Measurements from ENCODE around the gene RMND1.

RMND1 gene

DNA sequence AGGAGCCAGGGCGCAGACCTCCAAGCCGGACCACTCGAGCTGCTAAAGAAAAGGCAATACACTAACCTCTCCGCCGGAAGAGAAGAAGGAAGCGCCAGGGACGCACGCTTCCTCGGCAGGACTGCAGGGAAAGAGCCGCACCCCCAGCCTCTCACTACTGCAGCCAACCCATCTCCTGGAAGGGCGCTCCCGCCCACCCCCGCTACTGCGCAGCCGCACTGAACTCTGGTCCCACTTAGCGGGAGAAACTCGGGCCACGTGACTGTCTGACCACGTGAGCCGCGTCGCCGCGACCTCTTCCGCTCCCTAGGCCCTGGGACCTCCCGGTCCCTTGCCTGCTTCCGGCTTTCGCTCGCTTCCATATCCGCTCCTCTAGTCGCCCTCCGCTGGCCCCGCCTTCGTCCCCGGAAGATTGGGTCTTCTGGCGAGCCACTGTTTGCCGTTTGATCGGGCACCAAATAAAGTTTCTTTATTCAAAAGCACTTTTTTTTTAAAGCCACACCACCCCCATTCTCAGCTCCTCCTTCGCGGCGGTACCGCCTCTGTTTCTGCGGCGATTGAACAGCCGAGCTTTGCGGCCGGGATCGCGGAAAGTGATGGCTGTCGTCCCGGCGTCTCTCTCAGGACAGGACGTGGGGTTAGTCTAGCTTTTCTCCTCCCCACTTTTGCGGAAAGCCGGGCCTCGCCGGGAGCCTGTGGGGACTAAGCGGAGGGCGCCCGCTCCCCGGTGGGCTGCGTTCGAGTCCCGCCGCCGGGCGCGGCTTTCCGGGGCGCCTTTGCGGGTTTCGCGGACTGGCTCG is at the start of gene RMND1:
Gene RMND1 (minus strand): TSS at position 177 of the 800 bp plus-strand sequence. CDS start 6,315 bp downstream, outside the sequence.
- in situ Hi-C loops (cut with MboI; ENCODE audit: low sequenced_read_pairs) = loop anchor here (25.0 kb wide), 1 partner anchor 1535 kb away; the partner anchor contains the start of gene FBXO5
- peak; percentile 99 to 100 for DNase-seq (ENCODE audit: low spot score in 2 of 2)
- Histone ChIP-seq H3K27me3 (ENCODE audit: low read depth) (no peaks in the 10 kb centered on the region), H3K4me1 (peaks cover 29% of the 10 kb centered on the region), H3K9me3 (no peaks in the 10 kb centered on the region), H3K36me3 (replicated peaks) (peaks cover 6% of the 10 kb centered on the region; the same call in 1 of the 2 replicates), H3K4me3 (peak within 1 kb of the TSS; percentile 86)

DNA sequence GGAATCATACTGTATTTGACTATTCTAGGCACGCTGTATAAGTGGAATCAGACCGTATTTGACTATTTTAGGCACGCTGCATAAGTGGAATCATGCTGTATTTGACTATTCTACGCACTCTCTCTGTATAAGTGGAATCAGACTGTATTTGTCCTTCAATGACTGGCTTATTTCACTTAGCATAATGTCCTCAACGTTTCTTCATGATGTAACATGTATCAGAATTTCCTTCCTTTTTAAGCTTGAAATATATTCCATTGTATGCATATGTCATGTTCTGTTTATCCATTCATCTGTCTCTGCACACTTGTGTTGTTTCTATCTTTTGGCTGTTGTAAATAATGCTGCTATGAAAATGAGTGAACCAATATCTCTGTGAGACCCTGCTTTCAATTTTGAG is 47.6 kb upstream of the RMND1 start:
- Histone ChIP-seq H3K4me3 (no peak overlapping the region), H3K4me1 (no peaks in the 10 kb centered on the region), H3K9me3 (no peaks in the 10 kb centered on the region), H3K27me3 (ENCODE audit: low read depth) (no peaks in the 10 kb centered on the region), H3K36me3 (replicated peaks) (no peaks in the 10 kb centered on the region)
- no peak for DNase-seq (ENCODE audit: low spot score in 2 of 2)
- in situ Hi-C loops (cut with MboI; ENCODE audit: low sequenced_read_pairs) = no loop called here

GRCh38 chr6:151498327-151498726 is 46.4 kb upstream of the RMND1 start:
- no peak overlapping the region for H3K4me3 ChIP-seq
- H3K36me3 ChIP-seq (replicated peaks) = no peaks in the 10 kb centered on the region
- in situ Hi-C loops (cut with MboI; ENCODE audit: low sequenced_read_pairs) = no loop called here
- peaks cover 4% of the 10 kb centered on the region for H3K4me1 ChIP-seq
- H3K9me3 ChIP-seq = no peaks in the 10 kb centered on the region
- no peak for DNase-seq (ENCODE audit: low spot score in 2 of 2)
- H3K27me3 ChIP-seq (ENCODE audit: low read depth) = no peaks in the 10 kb centered on the region

DNA sequence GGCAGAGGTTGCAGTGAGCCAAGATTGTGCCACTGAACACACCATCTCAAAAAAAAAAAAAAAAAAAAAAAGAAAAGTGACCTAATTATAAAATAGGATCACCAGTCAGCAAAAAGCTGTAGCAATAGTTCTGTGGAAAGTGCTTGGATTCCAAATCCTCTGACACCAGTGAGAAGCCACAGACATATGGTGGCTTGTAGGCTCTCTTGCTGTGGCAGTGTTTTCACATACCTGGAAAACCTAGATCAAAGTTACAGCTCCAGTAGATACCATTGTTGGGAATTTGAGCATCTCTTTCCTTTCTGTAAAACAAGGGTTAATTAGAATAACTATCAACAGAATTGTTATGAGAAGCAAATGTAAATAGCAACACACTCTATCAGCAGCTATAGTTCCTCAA is 46.0 kb upstream of the RMND1 start:
- no peaks in the 10 kb centered on the region for H3K27me3 ChIP-seq (ENCODE audit: low read depth)
- DNase-seq (ENCODE audit: low spot score in 2 of 2) = no peak
- peaks cover 8% of the 10 kb centered on the region for H3K4me1 ChIP-seq
- in situ Hi-C loops (cut with MboI; ENCODE audit: low sequenced_read_pairs) = no loop called here
- H3K4me3 ChIP-seq = no peak overlapping the region
- no peaks in the 10 kb centered on the region for H3K36me3 ChIP-seq (replicated peaks)
- no peaks in the 10 kb centered on the region for H3K9me3 ChIP-seq

DNA sequence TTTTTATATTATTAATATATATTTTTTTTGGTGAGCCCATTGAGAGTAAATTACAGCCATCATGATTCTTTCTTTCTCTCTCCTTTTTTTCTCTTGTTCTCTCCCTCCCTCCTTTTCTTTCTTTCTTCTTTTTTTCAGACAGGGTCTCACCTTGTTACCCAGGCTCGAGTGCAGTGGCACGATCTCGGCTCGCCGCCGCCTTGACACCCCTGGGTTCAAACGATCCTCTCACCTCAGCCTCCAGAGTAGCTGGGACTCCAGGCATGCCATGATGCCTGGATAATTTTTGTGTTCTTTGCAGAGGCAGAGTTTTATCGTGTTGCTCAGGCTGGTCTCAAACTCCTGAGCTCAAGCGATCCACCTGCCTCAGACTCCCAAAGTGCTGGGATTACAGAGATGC is 43.5 kb upstream of the RMND1 start:
- Histone ChIP-seq H3K4me1 (peaks cover 8% of the 10 kb centered on the region), H3K36me3 (replicated peaks) (no peaks in the 10 kb centered on the region), H3K9me3 (no peaks in the 10 kb centered on the region), H3K27me3 (ENCODE audit: low read depth) (no peaks in the 10 kb centered on the region), H3K4me3 (no peak overlapping the region)
- DNase-seq (ENCODE audit: low spot score in 2 of 2) = no peak
- in situ Hi-C loops (cut with MboI; ENCODE audit: low sequenced_read_pairs) = no loop called here

DNA sequence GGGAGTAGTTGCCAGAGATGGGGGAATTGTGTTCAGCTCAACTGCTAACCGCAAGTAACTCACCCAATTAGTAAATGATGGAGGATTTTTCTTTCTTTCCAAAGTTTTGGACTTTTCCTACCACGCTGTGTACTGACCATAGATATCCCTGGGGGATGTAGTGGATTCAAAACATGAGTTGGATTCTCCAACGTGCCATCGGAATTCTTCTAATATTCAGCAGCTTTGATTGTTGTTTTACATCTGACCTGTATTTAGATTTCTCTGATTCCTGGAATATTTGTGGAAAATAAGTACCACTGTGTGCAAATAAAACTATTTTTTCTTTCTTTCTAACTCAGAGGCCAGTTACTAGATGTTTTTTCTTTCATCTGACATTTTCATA is 43.0 kb upstream of the RMND1 start:
- H3K9me3 ChIP-seq = no peaks in the 10 kb centered on the region
- H3K27me3 ChIP-seq (ENCODE audit: low read depth) = no peaks in the 10 kb centered on the region
- no peak overlapping the region for H3K4me3 ChIP-seq
- H3K36me3 ChIP-seq (replicated peaks) = no peaks in the 10 kb centered on the region
- H3K4me1 ChIP-seq = peaks cover 8% of the 10 kb centered on the region
- in situ Hi-C loops (cut with MboI; ENCODE audit: low sequenced_read_pairs) = no loop called here
- DNase-seq (ENCODE audit: low spot score in 2 of 2) = no peak

- in situ Hi-C loops (cut with MboI; ENCODE audit: low sequenced_read_pairs) = no loop called here
- Histone ChIP-seq H3K27me3 (ENCODE audit: low read depth) (no peaks in the 10 kb centered on the region), H3K9me3 (no peaks in the 10 kb centered on the region), H3K4me3 (peak overlapping the region; percentile 36), H3K36me3 (replicated peaks) (no peaks in the 10 kb centered on the region), H3K4me1 (peaks cover 8% of the 10 kb centered on the region)
- DNase-seq (ENCODE audit: low spot score in 2 of 2) = peak in 1 of 2 experiments; percentile 31
Observed at GRCh38 chr6:151494235-151494935, 42.5 kb upstream of the RMND1 start.

- in situ Hi-C loops (cut with MboI; ENCODE audit: low sequenced_read_pairs) = no loop called here
- Histone ChIP-seq H3K36me3 (replicated peaks) (no peaks in the 10 kb centered on the region), H3K9me3 (no peaks in the 10 kb centered on the region), H3K27me3 (ENCODE audit: low read depth) (no peaks in the 10 kb centered on the region), H3K4me1 (peaks cover 8% of the 10 kb centered on the region), H3K4me3 (peak within 1 kb of the TSS; percentile 36)
- DNase-seq (ENCODE audit: low spot score in 2 of 2) = peak; percentile 24 to 60
Observed at GRCh38 chr6:151493804-151494234, 41.9 kb upstream of the RMND1 start, which contains the start of gene CCDC170. Gene CCDC170, plus strand, starts transcription at chr6:151494017. Its CDS starts 112 bp downstream, at chr6:151494129.

DNA sequence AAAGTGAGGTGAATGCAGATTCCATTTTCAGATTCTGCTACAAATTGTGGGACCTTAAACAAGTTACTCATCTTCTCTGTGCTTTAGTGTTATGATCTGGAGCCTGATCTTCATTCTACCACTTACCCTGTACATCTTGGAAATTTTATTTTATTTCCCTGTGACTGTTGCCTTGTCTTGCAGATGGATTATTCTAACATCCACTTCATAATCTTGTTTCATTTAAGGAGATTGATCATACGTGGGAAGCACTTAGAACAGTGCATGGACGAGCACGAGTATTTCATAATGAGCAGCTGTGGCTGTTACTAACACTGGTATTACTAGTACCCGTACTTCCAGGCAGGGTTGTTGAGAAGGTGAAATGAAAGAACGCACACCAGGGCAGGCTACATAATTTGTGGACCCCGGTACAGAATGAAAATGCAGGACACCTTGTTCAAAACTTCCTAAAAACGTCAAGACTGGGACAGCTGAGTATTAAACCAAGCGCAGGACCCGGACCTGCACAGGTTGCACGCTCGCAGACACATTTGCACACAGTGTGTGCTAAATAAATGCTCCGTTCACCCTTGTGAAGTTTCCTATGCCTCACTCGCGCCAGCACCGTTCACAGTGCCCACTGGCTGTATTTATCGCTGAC is 41.4 kb upstream of the RMND1 start:
- Histone ChIP-seq H3K27me3 (ENCODE audit: low read depth) (no peaks in the 10 kb centered on the region), H3K9me3 (no peaks in the 10 kb centered on the region), H3K4me1 (peaks cover 8% of the 10 kb centered on the region), H3K36me3 (replicated peaks) (no peaks in the 10 kb centered on the region), H3K4me3 (peak overlapping the region; percentile 36)
- no peak for DNase-seq (ENCODE audit: low spot score in 2 of 2)
- in situ Hi-C loops (cut with MboI; ENCODE audit: low sequenced_read_pairs) = no loop called here

- in situ Hi-C loops (cut with MboI; ENCODE audit: low sequenced_read_pairs) = no loop called here
- H3K27me3 ChIP-seq (ENCODE audit: low read depth) = no peaks in the 10 kb centered on the region
- DNase-seq (ENCODE audit: low spot score in 2 of 2) = no peak
- no peaks in the 10 kb centered on the region for H3K36me3 ChIP-seq (replicated peaks)
- H3K9me3 ChIP-seq = no peaks in the 10 kb centered on the region
- H3K4me1 ChIP-seq = peaks cover 8% of the 10 kb centered on the region
- H3K4me3 ChIP-seq = no peak overlapping the region
Observed at GRCh38 chr6:151490996-151491395, 39.1 kb upstream of the RMND1 start.

DNA sequence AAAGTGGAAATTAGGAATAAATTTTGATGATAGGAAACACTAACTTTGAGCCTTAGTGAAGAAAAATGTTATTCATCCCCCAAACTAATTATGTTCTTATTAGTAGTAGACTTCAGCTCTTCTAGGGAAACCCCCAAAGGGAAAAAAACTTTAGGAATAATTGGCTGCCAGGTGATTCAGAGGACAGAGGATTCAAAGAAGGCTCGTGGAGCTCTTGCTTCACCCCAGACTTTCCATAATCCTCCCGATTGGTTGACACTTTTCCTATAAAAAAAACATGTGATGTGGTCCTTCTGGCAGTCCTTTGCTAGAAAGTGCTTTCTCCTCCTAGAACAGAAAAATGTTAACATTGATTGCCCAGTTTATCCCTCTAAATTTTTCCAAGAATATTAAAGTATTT is 36.3 kb upstream of the RMND1 start:
- no peaks in the 10 kb centered on the region for H3K36me3 ChIP-seq (replicated peaks)
- in situ Hi-C loops (cut with MboI; ENCODE audit: low sequenced_read_pairs) = no loop called here

DNA sequence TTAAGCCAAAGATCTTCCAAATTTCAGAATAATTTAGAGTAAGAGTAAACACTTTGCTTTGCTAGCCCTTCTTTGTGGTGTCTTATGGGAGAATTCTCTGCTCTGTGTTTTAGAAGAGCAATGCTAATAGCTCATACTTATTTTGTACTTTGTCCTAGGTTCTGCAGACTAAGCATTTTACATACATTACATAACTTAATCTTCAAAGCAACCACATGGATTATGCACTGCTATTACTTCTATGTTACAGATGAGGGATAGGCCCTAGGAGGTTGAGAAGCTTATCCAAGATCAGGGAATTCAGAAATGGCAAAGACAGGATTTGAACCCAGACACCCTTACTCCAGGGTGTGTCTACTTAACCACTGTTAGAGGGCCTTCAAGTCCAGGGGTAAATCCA is 32.1 kb upstream of the RMND1 start:
- DNase-seq (ENCODE audit: low spot score in 2 of 2) = no peak
- no peaks in the 10 kb centered on the region for H3K36me3 ChIP-seq (replicated peaks)
- no peak overlapping the region for H3K4me3 ChIP-seq
- H3K27me3 ChIP-seq (ENCODE audit: low read depth) = no peaks in the 10 kb centered on the region
- in situ Hi-C loops (cut with MboI; ENCODE audit: low sequenced_read_pairs) = no loop called here
- no peaks in the 10 kb centered on the region for H3K9me3 ChIP-seq
- peaks cover 3% of the 10 kb centered on the region for H3K4me1 ChIP-seq

More for the DNA sequence above, 36.3 kb upstream of the RMND1 start:
- Histone ChIP-seq H3K4me1 (peaks cover 3% of the 10 kb centered on the region), H3K4me3 (no peak overlapping the region), H3K9me3 (no peaks in the 10 kb centered on the region), H3K27me3 (ENCODE audit: low read depth) (no peaks in the 10 kb centered on the region)
- no peak for DNase-seq (ENCODE audit: low spot score in 2 of 2)

DNA sequence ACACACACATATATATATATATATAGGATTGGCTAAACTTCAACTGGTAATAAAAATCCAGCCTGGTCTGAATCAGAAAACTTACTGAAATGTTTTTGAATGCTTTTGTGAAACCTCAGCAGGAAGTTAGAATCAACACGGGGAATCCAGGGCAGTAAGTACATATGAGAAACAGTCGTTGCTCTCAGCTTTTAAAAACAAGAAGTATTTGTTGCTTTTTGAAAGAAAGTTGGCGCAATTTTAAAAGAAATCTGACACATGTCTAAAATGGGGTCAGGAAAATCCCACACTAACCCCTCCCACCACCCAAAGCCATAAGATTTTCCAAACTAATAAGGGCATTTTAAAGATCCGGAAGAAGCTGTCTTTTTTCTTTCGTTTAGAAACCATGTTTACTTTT is 30.4 kb upstream of the RMND1 start:
- Histone ChIP-seq H3K9me3 (no peaks in the 10 kb centered on the region), H3K27me3 (ENCODE audit: low read depth) (no peaks in the 10 kb centered on the region), H3K4me1 (peaks cover 9% of the 10 kb centered on the region), H3K4me3 (no peak overlapping the region), H3K36me3 (replicated peaks) (no peaks in the 10 kb centered on the region)
- in situ Hi-C loops (cut with MboI; ENCODE audit: low sequenced_read_pairs) = no loop called here
- DNase-seq (ENCODE audit: low spot score in 2 of 2) = no peak

GRCh38 chr6:151481786-151482185 is 29.9 kb upstream of the RMND1 start:
- DNase-seq (ENCODE audit: low spot score in 2 of 2) = no peak
- no peaks in the 10 kb centered on the region for H3K9me3 ChIP-seq
- in situ Hi-C loops (cut with MboI; ENCODE audit: low sequenced_read_pairs) = no loop called here
- H3K4me1 ChIP-seq = peaks cover 9% of the 10 kb centered on the region
- H3K27me3 ChIP-seq (ENCODE audit: low read depth) = no peaks in the 10 kb centered on the region
- H3K4me3 ChIP-seq = no peak overlapping the region
- H3K36me3 ChIP-seq (replicated peaks) = no peaks in the 10 kb centered on the region

Data from HAP-1 (cell line).